ENCODE measurements around the gene RABL6.

The RABL6 gene

GRCh38 chr9:136854113-136854841 lies 46.5 kb downstream of the RABL6 start:
- DNase-seq, result no peak
- H3K9me3 Mint-ChIP-seq, result no peaks in the 10 kb centered on the region
- no peaks in the 10 kb centered on the region for H3K27me3 Mint-ChIP-seq
- no peak overlapping the region for H3K4me3 Mint-ChIP-seq
- H3K36me3 Mint-ChIP-seq (ENCODE audit: low read depth), result peaks cover 19% of the 10 kb centered on the region
- peak overlapping the region; percentile 18 for H3K27ac Mint-ChIP-seq
- peaks cover 6% of the 10 kb centered on the region for H3K4me1 Mint-ChIP-seq (ENCODE audit: low read depth)

DNA sequence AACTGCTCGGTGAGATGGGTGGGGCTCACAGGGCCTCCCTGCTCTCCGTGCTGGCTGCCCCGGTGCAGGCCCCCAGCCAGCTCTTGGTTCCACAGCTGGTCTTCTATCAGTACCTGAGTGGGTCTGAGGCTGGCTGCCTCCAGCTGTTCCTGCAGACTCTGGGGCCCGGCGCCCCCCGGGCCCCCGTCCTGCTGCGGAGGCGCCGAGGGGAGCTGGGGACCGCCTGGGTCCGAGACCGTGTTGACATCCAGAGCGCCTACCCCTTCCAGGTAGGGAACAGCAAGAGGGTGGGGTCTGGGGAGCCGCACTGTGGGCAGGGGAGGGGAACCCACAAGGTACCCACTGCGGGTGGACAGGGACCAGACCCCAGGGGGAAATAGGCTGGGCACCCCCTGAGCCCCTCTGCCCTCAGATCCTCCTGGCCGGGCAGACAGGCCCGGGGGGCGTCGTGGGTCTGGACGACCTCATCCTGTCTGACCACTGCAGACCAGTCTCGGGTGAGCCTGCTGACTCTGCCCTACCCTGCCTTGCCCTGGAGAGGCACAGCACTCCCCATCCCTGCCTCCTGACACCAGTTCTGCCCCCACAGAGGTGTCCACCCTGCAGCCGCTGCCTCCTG lies 47.2 kb downstream of the RABL6 start:
- Mint-ChIP-seq H3K4me1 (ENCODE audit: low read depth) (peaks cover 3% of the 10 kb centered on the region), H3K27ac (peak overlapping the region; percentile 18), H3K9me3 (no peaks in the 10 kb centered on the region), H3K27me3 (no peaks in the 10 kb centered on the region), H3K36me3 (ENCODE audit: low read depth) (peaks cover 16% of the 10 kb centered on the region), H3K4me3 (no peak overlapping the region)
- no peak for DNase-seq

GRCh38 chr9:136855461-136856078 lies 47.8 kb downstream of the RABL6 start:
- H3K36me3 Mint-ChIP-seq (ENCODE audit: low read depth), result peaks cover 16% of the 10 kb centered on the region
- H3K4me1 Mint-ChIP-seq (ENCODE audit: low read depth), result no peaks in the 10 kb centered on the region
- no peak for DNase-seq
- no peak overlapping the region for H3K4me3 Mint-ChIP-seq
- no peak overlapping the region for H3K27ac Mint-ChIP-seq
- H3K27me3 Mint-ChIP-seq, result no peaks in the 10 kb centered on the region
- H3K9me3 Mint-ChIP-seq, result no peaks in the 10 kb centered on the region

DNA sequence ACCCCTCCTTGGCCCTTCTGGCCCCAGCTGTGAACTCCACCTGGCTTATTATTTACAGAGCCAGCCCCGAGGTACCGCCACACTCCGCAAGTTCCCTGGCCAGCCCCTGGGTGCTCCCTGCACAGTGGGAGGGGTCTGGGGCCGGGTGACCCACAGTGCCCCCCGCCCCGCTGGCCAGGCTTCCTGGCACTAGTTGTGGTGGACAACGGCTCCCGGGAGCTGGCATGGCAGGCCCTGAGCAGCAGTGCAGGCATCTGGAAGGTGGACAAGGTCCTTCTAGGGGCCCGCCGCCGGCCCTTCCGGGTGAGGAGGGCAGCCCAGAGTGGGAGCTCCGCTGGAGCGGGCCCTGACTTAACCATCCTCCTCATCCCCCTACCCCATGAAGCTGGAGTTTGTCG lies 48.3 kb downstream of the RABL6 start:
- DNase-seq, result no peak
- H3K27me3 Mint-ChIP-seq, result no peaks in the 10 kb centered on the region
- peaks cover 15% of the 10 kb centered on the region for H3K36me3 Mint-ChIP-seq (ENCODE audit: low read depth)
- no peak overlapping the region for H3K4me3 Mint-ChIP-seq
- H3K4me1 Mint-ChIP-seq (ENCODE audit: low read depth), result no peaks in the 10 kb centered on the region
- no peak overlapping the region for H3K27ac Mint-ChIP-seq
- H3K9me3 Mint-ChIP-seq, result no peaks in the 10 kb centered on the region

- H3K4me1 Mint-ChIP-seq (ENCODE audit: low read depth), result no peaks in the 10 kb centered on the region
- no peak for DNase-seq
- H3K9me3 Mint-ChIP-seq, result no peaks in the 10 kb centered on the region
- no peaks in the 10 kb centered on the region for H3K27me3 Mint-ChIP-seq
- no peak overlapping the region for H3K27ac Mint-ChIP-seq
- peaks cover 14% of the 10 kb centered on the region for H3K36me3 Mint-ChIP-seq (ENCODE audit: low read depth)
- H3K4me3 Mint-ChIP-seq, result no peak overlapping the region
Observed at GRCh38 chr9:136856541-136857141, 48.9 kb downstream of the RABL6 start.

- H3K27me3 Mint-ChIP-seq, result no peaks in the 10 kb centered on the region
- H3K4me1 Mint-ChIP-seq (ENCODE audit: low read depth), result no peaks in the 10 kb centered on the region
- H3K27ac Mint-ChIP-seq, result no peak overlapping the region
- H3K4me3 Mint-ChIP-seq, result no peak overlapping the region
- H3K36me3 Mint-ChIP-seq (ENCODE audit: low read depth), result peaks cover 17% of the 10 kb centered on the region
- no peaks in the 10 kb centered on the region for H3K9me3 Mint-ChIP-seq
- no peak for DNase-seq
Observed at GRCh38 chr9:136857166-136857565, 49.4 kb downstream of the RABL6 start.

DNA sequence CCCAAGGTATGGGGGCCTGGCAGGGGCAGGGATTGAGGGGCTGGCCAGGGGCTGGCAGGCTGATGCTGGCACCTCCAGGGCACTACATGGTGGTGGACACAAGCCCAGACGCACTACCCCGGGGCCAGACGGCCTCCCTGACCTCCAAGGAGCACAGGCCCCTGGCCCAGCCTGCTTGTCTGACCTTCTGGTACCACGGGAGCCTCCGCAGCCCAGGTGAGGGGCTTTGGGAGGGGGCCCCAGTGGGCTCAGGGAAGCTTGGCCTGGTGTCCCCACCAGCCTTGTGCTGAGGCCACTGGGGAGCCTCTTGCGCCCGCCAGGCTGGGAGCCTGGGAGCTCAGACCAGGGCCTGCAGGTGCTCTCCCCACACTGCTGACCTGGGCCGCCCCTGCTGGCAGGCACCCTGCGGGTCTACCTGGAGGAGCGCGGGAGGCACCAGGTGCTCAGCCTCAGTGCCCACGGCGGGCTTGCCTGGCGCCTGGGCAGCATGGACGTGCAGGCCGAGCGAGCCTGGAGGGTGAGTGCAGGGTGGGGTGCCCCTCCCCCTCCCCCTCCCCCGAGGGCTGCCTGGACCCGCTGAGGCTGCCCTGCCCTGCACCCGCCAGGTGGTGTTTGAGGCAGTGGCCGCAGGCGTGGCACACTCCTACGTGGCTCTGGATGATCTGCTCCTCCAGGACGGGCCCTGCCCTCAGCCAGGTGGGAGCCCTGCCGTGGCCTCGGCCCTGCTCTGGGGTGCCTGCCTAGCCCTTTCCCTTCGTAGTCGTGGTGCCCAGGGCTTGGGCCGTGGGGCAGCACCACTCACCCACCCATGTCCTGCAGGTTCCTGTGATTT lies 50.0 kb downstream of the RABL6 start:
- Mint-ChIP-seq H3K4me3 (no peak overlapping the region), H3K27ac (no peak overlapping the region), H3K9me3 (no peaks in the 10 kb centered on the region), H3K4me1 (ENCODE audit: low read depth) (no peaks in the 10 kb centered on the region), H3K27me3 (no peaks in the 10 kb centered on the region), H3K36me3 (ENCODE audit: low read depth) (peaks cover 22% of the 10 kb centered on the region)
- no peak for DNase-seq

DNA sequence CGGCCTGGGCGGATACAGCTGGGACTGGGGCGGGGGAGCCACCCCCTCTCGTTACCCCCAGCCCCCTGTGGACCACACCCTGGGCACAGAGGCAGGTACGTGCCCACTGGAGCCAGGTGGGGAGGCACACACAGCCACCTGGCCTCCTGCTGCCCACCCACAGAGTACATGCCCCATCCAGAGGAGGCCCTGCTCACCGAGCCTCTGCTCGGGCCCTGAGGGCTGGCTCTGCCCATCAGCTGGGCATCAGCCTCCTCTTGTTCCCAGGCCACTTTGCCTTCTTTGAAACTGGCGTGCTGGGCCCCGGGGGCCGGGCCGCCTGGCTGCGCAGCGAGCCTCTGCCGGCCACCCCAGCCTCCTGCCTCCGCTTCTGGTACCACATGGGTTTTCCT lies 50.7 kb downstream of the RABL6 start:
- H3K27me3 Mint-ChIP-seq, result no peaks in the 10 kb centered on the region

GRCh38 chr9:136858844-136859757 lies 51.4 kb downstream of the RABL6 start:
- Mint-ChIP-seq H3K36me3 (ENCODE audit: low read depth) (peaks cover 35% of the 10 kb centered on the region), H3K4me3 (no peak overlapping the region), H3K4me1 (ENCODE audit: low read depth) (peaks cover 7% of the 10 kb centered on the region), H3K9me3 (no peaks in the 10 kb centered on the region), H3K27ac (no peak overlapping the region), H3K27me3 (no peaks in the 10 kb centered on the region)
- DNase-seq, result no peak

More for the DNA sequence above, 50.7 kb downstream of the RABL6 start:
- Mint-ChIP-seq H3K36me3 (ENCODE audit: low read depth) (peaks cover 28% of the 10 kb centered on the region), H3K27ac (no peak overlapping the region), H3K9me3 (no peaks in the 10 kb centered on the region), H3K4me1 (ENCODE audit: low read depth) (peaks cover under 1% of the 10 kb centered on the region), H3K4me3 (no peak overlapping the region)
- DNase-seq, result no peak

- Mint-ChIP-seq H3K9me3 (no peaks in the 10 kb centered on the region), H3K36me3 (ENCODE audit: low read depth) (peaks cover 45% of the 10 kb centered on the region), H3K4me3 (no peak overlapping the region), H3K27ac (peak overlapping the region; percentile 59), H3K4me1 (ENCODE audit: low read depth) (peaks cover 18% of the 10 kb centered on the region), H3K27me3 (no peaks in the 10 kb centered on the region)
- no peak for DNase-seq
Observed at GRCh38 chr9:136860529-136860928, 52.8 kb downstream of the RABL6 start.

- Mint-ChIP-seq H3K27ac (no peak overlapping the region), H3K27me3 (no peaks in the 10 kb centered on the region), H3K4me1 (ENCODE audit: low read depth) (peaks cover 18% of the 10 kb centered on the region), H3K36me3 (ENCODE audit: low read depth) (peaks cover 47% of the 10 kb centered on the region), H3K4me3 (no peak overlapping the region), H3K9me3 (no peaks in the 10 kb centered on the region)
- no peak for DNase-seq
Observed at GRCh38 chr9:136860933-136861873, 53.5 kb downstream of the RABL6 start.

GRCh38 chr9:136861874-136862457 lies 54.2 kb downstream of the RABL6 start:
- no peak overlapping the region for H3K4me3 Mint-ChIP-seq
- no peaks in the 10 kb centered on the region for H3K27me3 Mint-ChIP-seq
- H3K36me3 Mint-ChIP-seq (ENCODE audit: low read depth), result peaks cover 47% of the 10 kb centered on the region
- no peak for DNase-seq
- H3K27ac Mint-ChIP-seq, result no peak overlapping the region
- H3K9me3 Mint-ChIP-seq, result no peaks in the 10 kb centered on the region
- peaks cover 18% of the 10 kb centered on the region for H3K4me1 Mint-ChIP-seq (ENCODE audit: low read depth)
